Breast epithelium (tissue), 3 donors: ENCODE measurements around the gene PHF24.

Source experiments
- POLR2A ChIP-seq: fragments of 450-650 bp; IDR thresholded peaks from one replicate; pipeline ENCODE4 v1.6.1; 2016; ENCODE audit warnings: antibody characterized with exemption, mild to moderate bottlenecking, moderate library complexity
- POLR2AphosphoS5 ChIP-seq, 3 donors: sonication (generic); formaldehyde crosslinking; IDR thresholded peaks; one replicate each; pipeline ENCODE4 v1.6.1; 2017; ENCODE audit warnings: antibody characterized with exemption in 3 of 3
- TF ChIP-seq, protein P1 (sequence below), 3 donors: fragments of 450-650 bp; IDR thresholded peaks; one replicate each; pipeline ENCODE4 v1.5.1; 2016 to 2017; ENCODE audit warnings: antibody characterized with exemption in 3 of 3, mild to moderate bottlenecking in 3 of 3, moderate library complexity in 3 of 3

DNA sequence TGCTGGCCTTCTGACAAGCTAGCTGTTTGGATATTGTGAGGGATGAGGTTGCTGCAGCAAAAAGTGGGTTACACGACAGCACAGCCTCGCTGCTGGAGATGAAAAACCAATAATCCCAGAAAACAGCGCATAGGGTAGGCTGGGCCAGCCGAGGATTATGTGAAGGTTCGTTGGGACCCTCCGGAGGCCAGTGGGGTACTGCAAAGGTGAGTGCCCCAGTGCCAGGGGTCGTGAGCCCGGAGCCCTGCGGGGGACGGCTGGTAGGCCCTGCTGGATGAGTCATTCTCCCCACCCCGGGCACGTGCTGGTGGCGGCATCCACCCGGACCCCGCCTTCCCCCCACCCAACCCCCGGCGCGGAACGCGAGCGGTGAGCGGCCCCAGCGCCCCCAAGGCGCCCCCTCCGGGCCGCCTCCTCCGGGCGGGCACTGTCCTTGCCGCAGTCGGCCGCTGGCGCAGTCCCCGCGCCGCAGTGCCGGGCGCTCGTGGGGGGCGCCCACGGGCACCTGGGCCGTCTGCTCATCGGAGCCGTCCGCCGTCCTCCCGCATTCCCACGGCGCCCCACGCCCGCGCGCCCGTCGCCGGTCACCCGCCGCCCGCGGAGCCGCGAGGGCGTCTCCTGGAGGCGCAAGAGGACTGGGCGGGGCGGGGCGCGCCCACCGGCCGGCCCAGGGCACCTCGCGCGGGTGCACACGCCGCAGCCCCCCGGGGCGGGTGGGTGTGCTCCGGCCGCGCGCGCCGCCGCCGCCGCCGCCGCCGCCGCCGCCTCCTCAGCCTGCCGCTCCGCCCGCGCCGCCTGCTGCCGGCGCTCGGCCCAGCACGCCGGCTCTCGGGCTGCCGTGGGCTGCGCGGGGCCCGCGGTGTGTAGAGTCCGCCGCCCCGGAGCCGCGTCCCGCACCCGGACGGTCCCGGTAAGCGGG, at the start of gene PHF24:
- TF ChIP-seq, protein P1, sequence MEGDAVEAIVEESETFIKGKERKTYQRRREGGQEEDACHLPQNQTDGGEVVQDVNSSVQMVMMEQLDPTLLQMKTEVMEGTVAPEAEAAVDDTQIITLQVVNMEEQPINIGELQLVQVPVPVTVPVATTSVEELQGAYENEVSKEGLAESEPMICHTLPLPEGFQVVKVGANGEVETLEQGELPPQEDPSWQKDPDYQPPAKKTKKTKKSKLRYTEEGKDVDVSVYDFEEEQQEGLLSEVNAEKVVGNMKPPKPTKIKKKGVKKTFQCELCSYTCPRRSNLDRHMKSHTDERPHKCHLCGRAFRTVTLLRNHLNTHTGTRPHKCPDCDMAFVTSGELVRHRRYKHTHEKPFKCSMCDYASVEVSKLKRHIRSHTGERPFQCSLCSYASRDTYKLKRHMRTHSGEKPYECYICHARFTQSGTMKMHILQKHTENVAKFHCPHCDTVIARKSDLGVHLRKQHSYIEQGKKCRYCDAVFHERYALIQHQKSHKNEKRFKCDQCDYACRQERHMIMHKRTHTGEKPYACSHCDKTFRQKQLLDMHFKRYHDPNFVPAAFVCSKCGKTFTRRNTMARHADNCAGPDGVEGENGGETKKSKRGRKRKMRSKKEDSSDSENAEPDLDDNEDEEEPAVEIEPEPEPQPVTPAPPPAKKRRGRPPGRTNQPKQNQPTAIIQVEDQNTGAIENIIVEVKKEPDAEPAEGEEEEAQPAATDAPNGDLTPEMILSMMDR (IDR thresholded peaks at IDR 0.05): no peak
- TF ChIP-seq POLR2A: no peak
- TF ChIP-seq POLR2AphosphoS5 (IDR thresholded peaks at IDR 0.05): no peak
